Stimulated activated naive CD8-positive, alpha-beta T cell treated with anti-CD3 and anti-CD28 coated beads, Interleukin-15, Interleukin-2, amounts not matched to agents 100 ng/mL and 50 ng/mL, for 24 hours (primary cell): ENCODE data around the gene OTUB1.

Source experiments
- H3K27ac Mint-ChIP-seq: one replicate; pipeline ENCODE4 v1.8.0; 2021; ENCODE audit warnings: mild to moderate bottlenecking, mixed read lengths
- H3K27me3 Mint-ChIP-seq: one replicate; pipeline ENCODE4 v1.8.0; 2021; ENCODE audit warnings: mixed read lengths
- H3K36me3 Mint-ChIP-seq: one replicate; pipeline ENCODE4 v1.8.0; 2021; ENCODE audit warnings: low read depth, mixed read lengths
- H3K4me1 Mint-ChIP-seq: one replicate; pipeline ENCODE4 v1.8.0; 2021; ENCODE audit warnings: low read depth, mixed read lengths
- H3K4me3 Mint-ChIP-seq: one replicate; pipeline ENCODE4 v1.8.0; 2021; ENCODE audit warnings: mild to moderate bottlenecking, mixed read lengths
- H3K9me3 Mint-ChIP-seq: one replicate; pipeline ENCODE4 v1.8.0; 2021; ENCODE audit warnings: mixed read lengths

OTUB1 gene

GRCh38 chr11:64020976-64021756, 34.9 kb downstream of the OTUB1 start:
- H3K27me3 Mint-ChIP-seq, result no peaks in the 10 kb centered on the region
- H3K9me3 Mint-ChIP-seq, result no peaks in the 10 kb centered on the region
- no peaks in the 10 kb centered on the region for H3K36me3 Mint-ChIP-seq
- no peaks in the 10 kb centered on the region for H3K4me1 Mint-ChIP-seq
- H3K27ac Mint-ChIP-seq, result no peak overlapping the region
- H3K4me3 Mint-ChIP-seq, result no peak overlapping the region

- Mint-ChIP-seq H3K36me3 (no peaks in the 10 kb centered on the region), H3K27me3 (peaks cover 3% of the 10 kb centered on the region), H3K9me3 (no peaks in the 10 kb centered on the region), H3K4me1 (no peaks in the 10 kb centered on the region), H3K27ac (no peak overlapping the region), H3K4me3 (no peak overlapping the region)
Observed at GRCh38 chr11:64021757-64022093, 35.5 kb downstream of the OTUB1 start.

DNA sequence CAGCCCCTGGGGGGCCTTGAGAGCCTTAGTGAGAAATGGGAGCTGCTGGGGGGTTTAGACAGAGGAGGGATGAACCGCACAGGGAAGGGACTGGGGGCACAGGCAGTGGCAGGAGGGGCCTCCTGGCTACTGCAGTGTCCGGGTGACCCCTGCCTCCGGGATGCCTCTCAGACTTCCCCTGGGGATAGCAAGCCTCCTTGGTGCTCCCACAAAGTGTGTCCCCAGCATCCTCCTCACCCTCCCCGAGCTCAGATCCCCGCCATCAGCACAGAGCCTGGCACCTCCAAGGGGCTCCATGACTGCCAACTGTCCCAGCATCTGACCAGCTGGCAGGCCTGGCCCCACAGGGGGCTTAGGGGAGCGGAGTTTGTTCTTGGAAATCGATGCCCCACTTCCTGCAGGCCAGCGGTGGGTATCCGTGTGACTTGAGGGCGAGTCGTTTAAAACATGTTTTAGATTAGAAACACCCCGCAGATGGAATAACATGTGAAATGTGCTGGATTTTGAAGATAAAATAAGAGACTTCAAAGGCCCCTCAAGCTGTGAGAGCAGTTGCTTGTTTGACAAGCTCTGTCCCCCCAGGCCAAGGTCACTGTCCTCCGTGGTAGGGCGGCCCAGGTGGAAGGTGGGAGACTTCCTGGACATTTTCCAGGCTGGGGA, 36.0 kb downstream of the OTUB1 start:
- H3K4me3 Mint-ChIP-seq, result no peak overlapping the region
- H3K4me1 Mint-ChIP-seq, result no peaks in the 10 kb centered on the region
- no peaks in the 10 kb centered on the region for H3K9me3 Mint-ChIP-seq
- no peaks in the 10 kb centered on the region for H3K36me3 Mint-ChIP-seq
- H3K27ac Mint-ChIP-seq, result no peak overlapping the region
- peaks cover 7% of the 10 kb centered on the region for H3K27me3 Mint-ChIP-seq

- Mint-ChIP-seq H3K27ac (no peak overlapping the region), H3K4me3 (no peak overlapping the region), H3K4me1 (no peaks in the 10 kb centered on the region), H3K9me3 (no peaks in the 10 kb centered on the region), H3K27me3 (peaks cover 7% of the 10 kb centered on the region), H3K36me3 (no peaks in the 10 kb centered on the region)
Observed at GRCh38 chr11:64023712-64024710, 37.8 kb downstream of the OTUB1 start.

DNA sequence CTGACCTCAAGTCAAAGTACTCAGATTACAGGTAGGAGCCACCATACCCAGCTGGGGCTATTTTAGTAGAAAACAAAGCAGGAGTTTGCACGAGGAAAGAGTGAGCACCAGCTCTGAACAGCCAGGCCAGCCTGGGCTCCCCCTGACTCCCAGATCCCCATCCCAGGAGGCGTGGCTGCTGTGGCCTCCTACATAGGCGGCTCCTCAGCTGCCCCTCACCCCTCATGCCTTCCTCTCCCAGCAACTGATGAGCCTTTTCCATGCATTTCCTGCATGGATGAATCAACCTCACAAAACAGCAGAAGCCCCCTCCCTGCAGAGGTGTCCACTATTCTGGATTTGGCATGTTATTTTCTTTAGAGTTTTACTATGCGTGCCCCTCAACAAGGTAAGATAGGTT, 39.0 kb downstream of the OTUB1 start:
- Mint-ChIP-seq H3K4me3 (no peak overlapping the region), H3K9me3 (no peaks in the 10 kb centered on the region), H3K27me3 (peaks cover 13% of the 10 kb centered on the region), H3K36me3 (no peaks in the 10 kb centered on the region), H3K27ac (no peak overlapping the region), H3K4me1 (no peaks in the 10 kb centered on the region)

DNA sequence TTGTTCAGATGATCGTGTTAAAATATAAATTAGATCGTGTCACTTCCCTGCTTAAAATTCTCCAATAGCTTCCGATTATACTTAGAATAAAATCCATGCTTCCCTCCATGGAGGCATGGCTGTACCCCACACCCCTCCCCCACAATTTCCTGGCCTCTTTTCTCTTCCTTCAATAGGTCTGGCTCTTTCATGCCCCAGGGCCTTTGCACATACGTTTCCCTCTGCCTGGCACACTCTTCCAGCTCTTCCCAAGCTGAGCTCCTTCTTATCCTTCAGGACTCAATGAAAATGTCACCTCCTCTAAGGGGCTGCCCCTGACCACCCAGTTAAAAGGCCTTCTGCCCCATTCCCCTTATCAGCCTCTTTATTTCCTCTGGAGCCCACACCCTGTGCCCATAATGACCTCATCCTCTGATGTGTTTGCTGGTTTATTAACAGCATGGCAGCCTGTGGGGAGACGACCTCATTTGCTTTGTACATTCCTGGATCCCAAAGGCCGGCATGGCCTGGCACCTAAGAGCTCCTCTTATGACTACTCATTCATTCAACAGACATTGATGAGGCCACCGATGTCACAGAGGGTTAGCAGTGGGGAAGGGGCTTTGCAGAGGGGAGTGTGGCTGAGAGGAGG, 40.5 kb downstream of the OTUB1 start:
- Mint-ChIP-seq H3K4me1 (no peaks in the 10 kb centered on the region), H3K27ac (no peak overlapping the region), H3K9me3 (no peaks in the 10 kb centered on the region), H3K4me3 (no peak overlapping the region), H3K36me3 (no peaks in the 10 kb centered on the region), H3K27me3 (peaks cover 13% of the 10 kb centered on the region)

DNA sequence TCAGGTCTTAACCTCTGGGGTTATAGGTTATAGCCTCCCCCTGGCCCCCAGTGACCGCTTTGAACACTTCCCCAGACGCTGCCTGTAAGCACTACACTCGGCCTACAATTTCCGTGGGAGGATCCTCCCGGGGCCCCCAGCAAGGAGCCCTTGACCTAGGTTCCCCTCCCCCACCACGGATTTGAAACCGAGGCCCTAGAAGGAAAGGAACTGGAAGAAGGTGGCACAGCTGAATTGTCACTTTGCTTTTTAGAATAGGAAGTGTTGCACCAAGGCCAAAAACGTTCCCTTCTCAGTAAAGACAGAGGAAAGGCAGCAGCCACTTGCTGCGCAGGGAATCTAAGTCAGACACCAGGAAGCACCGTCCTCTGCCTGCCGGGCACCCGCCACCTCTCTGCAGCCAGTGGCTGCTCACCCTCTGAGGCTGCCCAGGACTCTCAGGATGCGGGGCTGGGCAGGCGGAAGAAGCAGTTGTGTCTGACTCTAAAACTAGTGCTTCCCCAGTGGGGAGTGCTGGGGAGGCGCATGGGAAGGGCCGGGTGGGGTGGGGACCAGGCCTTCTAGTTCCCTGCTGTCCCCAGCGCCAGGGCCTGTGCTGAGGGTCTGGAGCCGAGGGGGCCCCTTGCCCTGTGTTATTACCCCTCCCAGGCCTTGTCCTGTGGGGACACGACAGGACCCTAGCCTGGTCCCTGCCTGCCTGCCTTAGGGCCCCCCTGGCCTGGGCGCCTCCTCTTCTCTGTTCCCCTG, 41.6 kb downstream of the OTUB1 start:
- Mint-ChIP-seq H3K4me3 (no peak overlapping the region), H3K9me3 (no peaks in the 10 kb centered on the region), H3K27me3 (peaks cover 16% of the 10 kb centered on the region), H3K4me1 (no peaks in the 10 kb centered on the region), H3K36me3 (no peaks in the 10 kb centered on the region), H3K27ac (no peak overlapping the region)

DNA sequence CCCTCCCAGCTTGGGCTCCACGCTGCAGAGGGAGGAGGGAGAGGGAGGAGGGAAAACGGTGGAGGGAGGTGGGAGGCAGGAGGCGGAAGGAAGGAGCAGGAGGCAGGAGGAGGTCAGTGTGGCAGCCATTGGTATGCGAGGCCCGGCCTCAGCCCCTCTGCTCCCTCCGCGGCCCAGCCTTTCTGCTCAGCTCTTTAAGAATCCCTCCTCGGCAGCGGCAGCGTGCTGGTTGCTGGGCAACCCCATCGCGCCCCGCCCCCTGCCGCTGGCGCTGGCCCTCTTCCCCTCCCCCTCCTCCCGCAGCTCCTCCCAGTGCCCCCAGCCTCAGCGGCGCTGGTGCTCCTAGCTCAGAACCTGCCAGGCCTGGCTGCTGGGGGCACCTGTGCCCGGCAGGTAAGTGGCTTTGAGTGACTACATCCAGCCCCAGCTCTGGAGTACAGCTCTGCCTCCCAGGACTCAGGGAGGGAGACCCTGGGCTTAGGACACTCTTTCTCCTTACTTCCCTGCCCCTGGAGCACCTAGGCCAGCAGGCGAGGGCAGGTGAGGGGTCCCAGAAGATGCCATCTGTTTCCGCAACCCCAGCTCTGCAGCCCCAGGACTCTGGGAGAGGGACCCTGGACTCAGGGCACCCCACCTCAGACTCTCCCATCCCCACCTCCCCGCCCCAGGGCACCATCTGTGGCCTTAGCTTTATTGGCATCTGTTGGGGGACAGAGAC, 42.3 kb downstream of the OTUB1 start:
- no peak overlapping the region for H3K27ac Mint-ChIP-seq
- H3K4me1 Mint-ChIP-seq, result no peaks in the 10 kb centered on the region

DNA sequence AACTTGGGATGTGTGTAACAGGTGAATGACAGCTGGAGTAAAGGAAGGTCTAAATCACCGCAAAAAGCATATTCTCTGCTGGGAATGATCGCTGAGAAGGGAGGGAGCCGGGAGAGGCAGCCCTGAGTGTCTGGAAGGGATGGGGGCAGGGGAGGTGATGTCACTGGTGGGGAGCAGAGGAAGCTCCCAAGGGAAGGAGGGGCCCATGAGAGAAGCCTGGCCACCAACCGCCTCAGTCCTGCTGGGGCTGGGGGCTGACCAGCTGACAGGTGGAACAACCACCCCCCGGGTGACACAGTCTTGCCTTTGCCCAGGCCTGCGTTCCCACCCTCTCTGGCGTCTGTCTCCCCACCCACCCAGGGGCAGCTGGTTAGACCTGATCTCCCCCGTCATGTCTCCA, 43.5 kb downstream of the OTUB1 start:
- H3K4me1 Mint-ChIP-seq, result peaks cover 1% of the 10 kb centered on the region
- H3K4me3 Mint-ChIP-seq, result no peak overlapping the region
- peaks cover 31% of the 10 kb centered on the region for H3K27me3 Mint-ChIP-seq
- H3K36me3 Mint-ChIP-seq, result no peaks in the 10 kb centered on the region
- H3K9me3 Mint-ChIP-seq, result no peaks in the 10 kb centered on the region
- no peak overlapping the region for H3K27ac Mint-ChIP-seq

More for the DNA sequence above, 42.3 kb downstream of the OTUB1 start:
- peaks cover 19% of the 10 kb centered on the region for H3K27me3 Mint-ChIP-seq
- H3K4me3 Mint-ChIP-seq, result no peak overlapping the region
- H3K9me3 Mint-ChIP-seq, result no peaks in the 10 kb centered on the region
- H3K36me3 Mint-ChIP-seq, result no peaks in the 10 kb centered on the region

GRCh38 chr11:64031001-64031400, 44.8 kb downstream of the OTUB1 start:
- no peak overlapping the region for H3K27ac Mint-ChIP-seq
- no peaks in the 10 kb centered on the region for H3K36me3 Mint-ChIP-seq
- peaks cover 7% of the 10 kb centered on the region for H3K4me1 Mint-ChIP-seq
- H3K27me3 Mint-ChIP-seq, result peaks cover 37% of the 10 kb centered on the region
- no peak overlapping the region for H3K4me3 Mint-ChIP-seq
- no peaks in the 10 kb centered on the region for H3K9me3 Mint-ChIP-seq

DNA sequence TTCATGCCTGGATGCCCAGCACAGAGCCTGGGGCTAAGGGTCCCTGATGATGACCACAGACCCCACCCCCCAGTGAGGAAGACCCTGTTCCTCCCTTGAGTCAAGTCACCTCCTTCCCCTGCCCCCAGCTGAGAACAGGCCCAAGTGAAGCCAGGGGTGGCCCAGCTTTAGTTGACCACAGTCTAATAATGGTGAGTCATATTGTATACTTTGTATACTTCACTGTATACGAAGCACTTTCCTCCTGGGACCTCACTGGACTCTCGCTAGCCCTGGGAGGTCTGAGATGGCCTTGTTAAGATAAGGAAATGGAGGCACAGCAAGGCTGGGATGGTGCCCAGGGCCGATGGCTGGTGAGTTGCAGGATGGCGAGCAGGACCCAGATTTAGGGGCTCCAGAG, 45.8 kb downstream of the OTUB1 start:
- H3K27ac Mint-ChIP-seq, result no peak overlapping the region
- H3K9me3 Mint-ChIP-seq, result no peaks in the 10 kb centered on the region
- H3K36me3 Mint-ChIP-seq, result no peaks in the 10 kb centered on the region
- no peak overlapping the region for H3K4me3 Mint-ChIP-seq
- H3K4me1 Mint-ChIP-seq, result peaks cover 7% of the 10 kb centered on the region
- H3K27me3 Mint-ChIP-seq, result peaks cover 31% of the 10 kb centered on the region

DNA sequence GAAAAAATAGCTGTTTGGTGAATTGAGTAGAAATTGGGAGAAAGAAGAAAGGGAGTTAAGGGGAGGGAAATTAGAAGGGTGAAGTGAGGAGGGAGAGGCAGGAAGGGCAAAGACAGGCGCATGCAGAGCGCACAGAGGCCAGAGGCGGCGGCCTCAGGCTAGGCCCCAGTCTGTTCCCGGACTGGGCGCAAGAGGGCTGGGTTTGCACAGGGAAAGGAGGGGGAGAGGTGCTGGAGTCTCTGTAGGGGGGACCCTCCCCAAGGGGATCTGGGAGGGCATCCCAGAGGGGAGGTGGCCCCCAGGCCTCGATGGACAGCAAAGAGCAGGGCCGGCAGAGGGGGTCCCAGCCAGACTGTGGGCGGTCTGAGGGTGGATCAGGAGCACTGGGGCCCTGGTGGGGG, 48.2 kb downstream of the OTUB1 start:
- H3K4me3 Mint-ChIP-seq, result no peak overlapping the region
- peaks cover 27% of the 10 kb centered on the region for H3K27me3 Mint-ChIP-seq
- H3K4me1 Mint-ChIP-seq, result peaks cover 7% of the 10 kb centered on the region
- no peaks in the 10 kb centered on the region for H3K9me3 Mint-ChIP-seq
- no peaks in the 10 kb centered on the region for H3K36me3 Mint-ChIP-seq
- no peak overlapping the region for H3K27ac Mint-ChIP-seq

GRCh38 chr11:64035081-64035524, 48.9 kb downstream of the OTUB1 start:
- peaks cover 26% of the 10 kb centered on the region for H3K27me3 Mint-ChIP-seq
- H3K36me3 Mint-ChIP-seq, result no peaks in the 10 kb centered on the region
- peak overlapping the region; percentile 60 for H3K4me3 Mint-ChIP-seq
- peaks cover 7% of the 10 kb centered on the region for H3K4me1 Mint-ChIP-seq
- H3K27ac Mint-ChIP-seq, result peak overlapping the region; percentile 54
- no peaks in the 10 kb centered on the region for H3K9me3 Mint-ChIP-seq
